ENCODE results near the gene RBBP8NL.

RBBP8NL gene

GRCh38 chr20:62462976-62463592, 35.7 kb upstream of the RBBP8NL start:
- no peak for DNase-seq (ENCODE audit: low read depth, low spot score)

GRCh38 chr20:62461834-62462233, 34.5 kb upstream of the RBBP8NL start:
- DNase-seq (ENCODE audit: low read depth, low spot score) = no peak

- DNase-seq (ENCODE audit: low read depth, low spot score) = no peak
These were observed 33.8 kb upstream of the RBBP8NL start for GRCh38 chr20:62461157-62461556.

GRCh38 chr20:62460678-62461077, 33.3 kb upstream of the RBBP8NL start:
- DNase-seq (ENCODE audit: low read depth, low spot score) = no peak

GRCh38 chr20:62459488-62459887, 32.1 kb upstream of the RBBP8NL start:
- DNase-seq (ENCODE audit: low read depth, low spot score) = no peak

- DNase-seq (ENCODE audit: low read depth, low spot score) = no peak
These were observed 31.2 kb upstream of the RBBP8NL start for GRCh38 chr20:62458275-62459251.

- no peak for DNase-seq (ENCODE audit: low read depth, low spot score)
These were observed 30.5 kb upstream of the RBBP8NL start for GRCh38 chr20:62457831-62458230.

- no peak for DNase-seq (ENCODE audit: low read depth, low spot score)
These were observed 29.8 kb upstream of the RBBP8NL start for GRCh38 chr20:62457098-62457497.

GRCh38 chr20:62455929-62456328, 28.6 kb upstream of the RBBP8NL start:
- no peak for DNase-seq (ENCODE audit: low read depth, low spot score)

- no peak for DNase-seq (ENCODE audit: low read depth, low spot score)
These were observed 27.7 kb upstream of the RBBP8NL start for GRCh38 chr20:62454904-62455636.

GRCh38 chr20:62453186-62453808, 26.0 kb upstream of the RBBP8NL start:
- no peak for DNase-seq (ENCODE audit: low read depth, low spot score)

- no peak for DNase-seq (ENCODE audit: low read depth, low spot score)
These were observed 25.2 kb upstream of the RBBP8NL start for GRCh38 chr20:62452475-62453095.

- no peak for DNase-seq (ENCODE audit: low read depth, low spot score)
These were observed 24.6 kb upstream of the RBBP8NL start for GRCh38 chr20:62451970-62452369.

- no peak for DNase-seq (ENCODE audit: low read depth, low spot score)
These were observed 23.9 kb upstream of the RBBP8NL start for GRCh38 chr20:62451156-62451767.

GRCh38 chr20:62449951-62450691, 22.8 kb upstream of the RBBP8NL start:
- DNase-seq (ENCODE audit: low read depth, low spot score) = no peak

GRCh38 chr20:62448788-62449187, 21.4 kb upstream of the RBBP8NL start:
- DNase-seq (ENCODE audit: low read depth, low spot score) = no peak

- no peak for DNase-seq (ENCODE audit: low read depth, low spot score)
These were observed 20.7 kb upstream of the RBBP8NL start for GRCh38 chr20:62448038-62448437.

- no peak for DNase-seq (ENCODE audit: low read depth, low spot score)
These were observed 19.8 kb upstream of the RBBP8NL start for GRCh38 chr20:62446888-62447869.

GRCh38 chr20:62446481-62446880, 19.1 kb upstream of the RBBP8NL start:
- no peak for DNase-seq (ENCODE audit: low read depth, low spot score)

Data from activated CD4-positive, CD25-positive, alpha-beta regulatory T cell treated with anti-CD3 and anti-CD28 coated beads, Interleukin-2, amount 50 U/mL, for 16 hours (primary cell).